Caco-2 (cell line): ENCODE results near the gene WDFY2. TPM values are rescaled to one million over a fixed set of nuclear protein-coding genes. Genes with fewer than 3 reads are reported as not detected.

Experiments used
- BruUV-seq: library from RNA; stranded (reverse); fragments of 400-500 nt; replicated peaks from 2 replicates; lab custom pipeline; 2021; lab: Mats Ljungman, UMichigan
- CTCF ChIA-PET: fragments of 300-600 bp; sonication (Branson Sonifier 250); formaldehyde crosslinking; loops from one replicate; lab custom pipeline; 2022; ENCODE audit warnings: antibody characterized with exemption; lab: Charles Lee
- POLR2A ChIA-PET: fragments of 300-600 bp; sonication (Branson Sonifier 250); formaldehyde crosslinking; loops from one replicate; lab custom pipeline; 2022; ENCODE audit warnings: antibody characterized with exemption; lab: Charles Lee
- DNase-seq, 2 experiments: peaks; one replicate each; pipeline versions ENCODE4 v3.0.0 to v3.0.0-alpha.2; 2020 to 2022
- H3K27me3 ChIP-seq: replicated peaks from 2 replicates; pipeline ENCODE4 v1.6.0; 2011; ENCODE audit warnings: low read length; ENCODE audit not compliant: control insufficient read depth, insufficient read depth
- H3K36me3 ChIP-seq: 2 replicates; pipeline ENCODE4 v1.5.1; 2011; ENCODE audit warnings: low read length; ENCODE audit not compliant: control insufficient read depth, insufficient read depth
- H3K4me1 ChIP-seq: fragments of 250-450 bp; sonication (Bioruptor Pico); 2 replicates; pipeline ENCODE4 v1.5.1; 2020; ENCODE audit warnings: mild to moderate bottlenecking
- H3K4me3 ChIP-seq: 2 replicates; pipeline ENCODE4 v1.5.1; 2011; ENCODE audit warnings: low read depth, mild to moderate bottlenecking, control low read depth, low read length
- H3K9me3 ChIP-seq: fragments of 250-450 bp; sonication (Bioruptor Pico); 2 replicates; pipeline ENCODE4 v1.5.1; 2020; ENCODE audit warnings: mild to moderate bottlenecking, moderate library complexity
- H3K27ac Mint-ChIP-seq: one replicate; pipeline ENCODE4 v1.8.0; 2022; ENCODE audit warnings: mixed read lengths; ENCODE audit not compliant: unreplicated experiment
- H3K27me3 Mint-ChIP-seq: one replicate; pipeline ENCODE4 v1.8.0; 2022; ENCODE audit warnings: mixed read lengths; ENCODE audit not compliant: insufficient read depth, unreplicated experiment
- H3K36me3 Mint-ChIP-seq: one replicate; pipeline ENCODE4 v1.8.0; 2022; ENCODE audit warnings: mild to moderate bottlenecking, mixed read lengths; ENCODE audit not compliant: insufficient read depth, unreplicated experiment
- H3K4me1 Mint-ChIP-seq: one replicate; pipeline ENCODE4 v1.8.0; 2022; ENCODE audit warnings: low read depth, mixed read lengths; ENCODE audit not compliant: unreplicated experiment
- H3K4me3 Mint-ChIP-seq: one replicate; pipeline ENCODE4 v1.8.0; 2022; ENCODE audit warnings: mild to moderate bottlenecking, moderate library complexity, mixed read lengths; ENCODE audit not compliant: unreplicated experiment
- H3K9me3 Mint-ChIP-seq: one replicate; pipeline ENCODE4 v1.8.0; 2022; ENCODE audit warnings: mixed read lengths; ENCODE audit not compliant: unreplicated experiment
- intact Hi-C: fragments of 100-400 bp; cut with micrococcal nuclease; formaldehyde crosslinking; loops from one replicate; pipeline ENCODE4 v1.10.0; 2022; ENCODE audit not compliant: unreplicated experiment
- total RNA-seq: library from RNA; stranded (reverse); gene quantifications from 2 replicates; pipeline ENCODE4 v1.2.3, GENCODE V29; 2022
- TF ChIP-seq, protein P1 (sequence below), 2 experiments: fragments of 200-600 bp in 1 of 2; IDR thresholded peaks; 1 replicate in 1 of 2; 2 replicates in 1 of 2; pipeline versions ENCODE4 v1.5.1 to v1.8.0; 2011 to 2022; ENCODE audit warnings: antibody characterized with exemption in 1 of 2, control low read depth in 1 of 2, inconsistent platforms in 1 of 2, low read depth in 1 of 2, low read length in 1 of 2, mild to moderate bottlenecking in 1 of 2, moderate library complexity in 1 of 2; ENCODE audit not compliant: insufficient read depth in 1 of 2, severe bottlenecking in 1 of 2, unreplicated experiment in 1 of 2

The WDFY2 gene
- total RNA-seq, 1 experiment from 2014 or later: 9.2 TPM

DNA sequence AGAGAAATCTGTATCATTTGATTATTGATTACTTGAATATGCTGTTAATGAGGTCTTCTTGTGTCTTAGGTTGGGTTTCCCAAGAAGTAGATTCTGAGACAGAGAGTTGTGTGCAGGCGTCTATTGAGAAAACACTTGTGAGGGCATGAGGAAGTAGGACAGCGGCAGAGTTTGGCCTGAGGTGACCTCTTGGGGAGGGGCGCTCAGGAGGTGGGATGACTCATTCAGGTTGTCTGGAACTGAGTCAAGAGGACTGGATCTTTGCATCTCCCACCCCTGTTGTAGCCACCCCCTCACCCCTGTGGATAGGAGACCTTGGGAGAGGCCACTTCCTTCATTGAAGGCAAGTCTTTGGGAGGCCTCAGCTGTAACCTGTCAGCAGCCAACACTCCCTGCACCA is 35.2 kb upstream of the WDFY2 start:
- ChIA-PET CTCF (no interaction called here), POLR2A (no interaction called here)
- no peaks in the 10 kb centered on the region for H3K27me3 ChIP-seq
- BruUV-seq: no TSS peak
- H3K36me3 Mint-ChIP-seq: no peaks in the 10 kb centered on the region
- H3K4me1 Mint-ChIP-seq: no peaks in the 10 kb centered on the region
- no peak overlapping the region for H3K4me3 Mint-ChIP-seq
- no peaks in the 10 kb centered on the region for H3K9me3 ChIP-seq
- intact Hi-C loops: no loop called here
- no peaks in the 10 kb centered on the region for H3K4me1 ChIP-seq
- H3K27ac Mint-ChIP-seq: no peak overlapping the region
- H3K27me3 Mint-ChIP-seq: peaks cover 1% of the 10 kb centered on the region
- H3K4me3 ChIP-seq: no peak overlapping the region
- TF ChIP-seq, protein P1, sequence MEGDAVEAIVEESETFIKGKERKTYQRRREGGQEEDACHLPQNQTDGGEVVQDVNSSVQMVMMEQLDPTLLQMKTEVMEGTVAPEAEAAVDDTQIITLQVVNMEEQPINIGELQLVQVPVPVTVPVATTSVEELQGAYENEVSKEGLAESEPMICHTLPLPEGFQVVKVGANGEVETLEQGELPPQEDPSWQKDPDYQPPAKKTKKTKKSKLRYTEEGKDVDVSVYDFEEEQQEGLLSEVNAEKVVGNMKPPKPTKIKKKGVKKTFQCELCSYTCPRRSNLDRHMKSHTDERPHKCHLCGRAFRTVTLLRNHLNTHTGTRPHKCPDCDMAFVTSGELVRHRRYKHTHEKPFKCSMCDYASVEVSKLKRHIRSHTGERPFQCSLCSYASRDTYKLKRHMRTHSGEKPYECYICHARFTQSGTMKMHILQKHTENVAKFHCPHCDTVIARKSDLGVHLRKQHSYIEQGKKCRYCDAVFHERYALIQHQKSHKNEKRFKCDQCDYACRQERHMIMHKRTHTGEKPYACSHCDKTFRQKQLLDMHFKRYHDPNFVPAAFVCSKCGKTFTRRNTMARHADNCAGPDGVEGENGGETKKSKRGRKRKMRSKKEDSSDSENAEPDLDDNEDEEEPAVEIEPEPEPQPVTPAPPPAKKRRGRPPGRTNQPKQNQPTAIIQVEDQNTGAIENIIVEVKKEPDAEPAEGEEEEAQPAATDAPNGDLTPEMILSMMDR (IDR thresholded peaks at IDR 0.05; ENCODE audit: insufficient read depth in 1 of 2, low read depth in 1 of 2, low read length in 1 of 2, severe bottlenecking in 1 of 2, unreplicated experiment in 1 of 2): no peak
- no peaks in the 10 kb centered on the region for H3K9me3 Mint-ChIP-seq
- H3K36me3 ChIP-seq: no peaks in the 10 kb centered on the region
- DNase-seq: no peak

DNA sequence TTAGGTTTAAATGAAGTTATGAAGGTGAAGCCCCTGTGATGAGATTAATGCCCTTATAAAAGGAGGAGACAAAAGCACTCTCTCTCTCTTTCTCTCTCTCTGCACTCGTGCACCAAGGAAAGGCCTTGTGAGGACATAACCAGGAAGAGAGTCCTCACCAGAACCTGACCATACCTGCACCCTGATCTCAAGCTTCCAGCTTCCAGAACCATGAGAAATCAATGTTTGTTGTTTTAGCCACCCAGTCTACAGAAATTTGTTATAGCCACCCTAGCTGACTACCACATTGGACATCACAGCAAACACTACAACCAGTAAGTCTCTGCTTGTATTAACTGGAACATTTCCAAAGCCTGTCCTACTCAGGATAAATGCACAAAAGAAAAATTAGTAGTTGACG is 34.7 kb upstream of the WDFY2 start:
- DNase-seq: no peak
- no peak overlapping the region for H3K4me3 ChIP-seq
- ChIA-PET CTCF (no interaction called here), POLR2A (no interaction called here)
- H3K4me1 ChIP-seq: no peaks in the 10 kb centered on the region
- TF ChIP-seq, protein P1 (IDR thresholded peaks at IDR 0.05; ENCODE audit: insufficient read depth in 1 of 2, low read depth in 1 of 2, low read length in 1 of 2, severe bottlenecking in 1 of 2, unreplicated experiment in 1 of 2): no peak
- intact Hi-C loops: no loop called here
- H3K9me3 ChIP-seq: no peaks in the 10 kb centered on the region
- Mint-ChIP-seq H3K4me1 (no peaks in the 10 kb centered on the region), H3K27me3 (peaks cover 4% of the 10 kb centered on the region), H3K36me3 (no peaks in the 10 kb centered on the region), H3K9me3 (no peaks in the 10 kb centered on the region), H3K27ac (no peak overlapping the region), H3K4me3 (no peak overlapping the region)
- BruUV-seq: no TSS peak
- no peaks in the 10 kb centered on the region for H3K36me3 ChIP-seq
- no peaks in the 10 kb centered on the region for H3K27me3 ChIP-seq

DNA sequence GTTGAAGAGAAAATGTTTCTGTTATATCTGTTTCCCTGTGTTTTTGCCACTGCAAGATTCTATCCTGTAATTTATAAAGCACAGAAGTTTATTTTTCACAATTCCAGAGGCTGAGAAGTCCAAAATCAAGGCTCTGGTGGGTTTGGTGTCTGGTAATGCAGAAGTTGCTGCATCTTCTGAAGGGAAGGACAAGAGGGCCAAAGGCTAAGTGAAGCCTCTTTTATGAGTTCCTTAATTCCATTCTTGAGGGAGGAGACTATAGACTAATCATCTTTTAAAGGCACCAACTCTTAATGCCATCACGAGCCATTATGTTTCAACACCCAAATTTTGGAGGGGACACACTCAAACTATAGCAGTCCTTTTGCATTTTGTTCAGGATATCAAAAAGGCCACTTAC is 34.1 kb upstream of the WDFY2 start:
- H3K27ac Mint-ChIP-seq: no peak overlapping the region
- ChIA-PET CTCF (no interaction called here), POLR2A (no interaction called here)
- H3K27me3 Mint-ChIP-seq: peaks cover 4% of the 10 kb centered on the region
- no peaks in the 10 kb centered on the region for H3K9me3 ChIP-seq
- H3K4me3 Mint-ChIP-seq: no peak overlapping the region
- H3K4me3 ChIP-seq: no peak overlapping the region
- no peaks in the 10 kb centered on the region for H3K9me3 Mint-ChIP-seq
- intact Hi-C loops: no loop called here
- no peaks in the 10 kb centered on the region for H3K27me3 ChIP-seq
- no peaks in the 10 kb centered on the region for H3K36me3 Mint-ChIP-seq
- no TSS peak for BruUV-seq
- no peak for DNase-seq
- no peaks in the 10 kb centered on the region for H3K4me1 ChIP-seq
- TF ChIP-seq, protein P1 (IDR thresholded peaks at IDR 0.05; ENCODE audit: insufficient read depth in 1 of 2, low read depth in 1 of 2, low read length in 1 of 2, severe bottlenecking in 1 of 2, unreplicated experiment in 1 of 2): no peak
- H3K4me1 Mint-ChIP-seq: no peaks in the 10 kb centered on the region
- H3K36me3 ChIP-seq: no peaks in the 10 kb centered on the region
